Tibial nerve (tissue), 4 donors: ENCODE measurements around the gene KIAA2012.

Source experiments
- CTCF ChIP-seq, 5 experiments: fragments of 200-600 bp in 3 of 5; fragments of 450-650 bp in 2 of 5; sonication (generic) in 3 of 5; IDR thresholded peaks; one replicate each; pipeline ENCODE4 v1.5.1; 2016 to 2019; ENCODE audit warnings: antibody characterized with exemption in 5 of 5, mild to moderate bottlenecking in 3 of 5, moderate library complexity in 2 of 5
- EP300 ChIP-seq, 2 donors: sonication (generic); formaldehyde crosslinking; IDR thresholded peaks; one replicate each; pipeline ENCODE4 v1.6.1; 2017; ENCODE audit warnings: antibody characterized with exemption in 2 of 2, mild to moderate bottlenecking in 1 of 2
- POLR2A ChIP-seq, 2 donors: fragments of 450-650 bp; IDR thresholded peaks; one replicate each; pipeline ENCODE4 v1.6.1; 2017; ENCODE audit warnings: antibody characterized with exemption in 2 of 2, mild to moderate bottlenecking in 2 of 2, moderate library complexity in 2 of 2

- no peak for TF ChIP-seq CTCF (IDR thresholded peaks at IDR 0.05)
- no peak for TF ChIP-seq POLR2A (IDR thresholded peaks at IDR 0.05)
- TF ChIP-seq EP300 (IDR thresholded peaks at IDR 0.05) = no peak
Observed at GRCh38 chr2:202149936-202150335, 76.9 kb downstream of the KIAA2012 start.
